Measurements from ENCODE around the gene VAC14.

The VAC14 gene

GRCh38 chr16:70715055-70715858 lies 85.7 kb downstream of the VAC14 start:
- Histone ChIP-seq H3K4me3 (ENCODE audit: low read length) (peak overlapping the region; percentile 29), H3K9me3 (replicated peaks; ENCODE audit: low read length) (no peaks in the 10 kb centered on the region), H3K4me2 (ENCODE audit: low read length) (peak overlapping the region; percentile 67), H3K4me1 (ENCODE audit: control insufficient read depth, insufficient read depth, low read length) (peaks cover 41% of the 10 kb centered on the region), H3K9ac (ENCODE audit: low read depth, low read length) (peak overlapping the region; percentile 84), H3K27me3 (ENCODE audit: control insufficient read depth, insufficient read depth, low read length) (no peaks in the 10 kb centered on the region), H3K36me3 (ENCODE audit: insufficient read depth, low read length) (peaks cover 15% of the 10 kb centered on the region)

GRCh38 chr16:70714581-70715054 lies 86.3 kb downstream of the VAC14 start:
- peak overlapping the region; percentile 84 for H3K9ac ChIP-seq (ENCODE audit: low read depth, low read length)

GRCh38 chr16:70713824-70714223 lies 87.1 kb downstream of the VAC14 start:
- Histone ChIP-seq H3K4me3 (ENCODE audit: low read length) (no peak overlapping the region), H3K4me2 (ENCODE audit: low read length) (no peak overlapping the region), H3K36me3 (ENCODE audit: insufficient read depth, low read length) (peaks cover 4% of the 10 kb centered on the region), H3K27me3 (ENCODE audit: control insufficient read depth, insufficient read depth, low read length) (no peaks in the 10 kb centered on the region), H3K4me1 (ENCODE audit: control insufficient read depth, insufficient read depth, low read length) (peaks cover 53% of the 10 kb centered on the region), H3K9me3 (replicated peaks; ENCODE audit: low read length) (no peaks in the 10 kb centered on the region), H3K9ac (ENCODE audit: low read depth, low read length) (peak overlapping the region; percentile 84)

More at GRCh38 chr16:70714581-70715054, 86.3 kb downstream of the VAC14 start:
- peaks cover 8% of the 10 kb centered on the region for H3K36me3 ChIP-seq (ENCODE audit: insufficient read depth, low read length)
- H3K9me3 ChIP-seq (replicated peaks; ENCODE audit: low read length), result no peaks in the 10 kb centered on the region
- peaks cover 45% of the 10 kb centered on the region for H3K4me1 ChIP-seq (ENCODE audit: control insufficient read depth, insufficient read depth, low read length)
- peak overlapping the region; percentile 67 for H3K4me2 ChIP-seq (ENCODE audit: low read length)
- H3K4me3 ChIP-seq (ENCODE audit: low read length), result peak overlapping the region; percentile 29
- H3K27me3 ChIP-seq (ENCODE audit: control insufficient read depth, insufficient read depth, low read length), result no peaks in the 10 kb centered on the region

- H3K9ac ChIP-seq (ENCODE audit: low read depth, low read length), result no peak overlapping the region
- H3K9me3 ChIP-seq (replicated peaks; ENCODE audit: low read length), result no peaks in the 10 kb centered on the region
- H3K4me1 ChIP-seq (ENCODE audit: control insufficient read depth, insufficient read depth, low read length), result peaks cover 58% of the 10 kb centered on the region
- H3K4me3 ChIP-seq (ENCODE audit: low read length), result no peak overlapping the region
- H3K27me3 ChIP-seq (ENCODE audit: control insufficient read depth, insufficient read depth, low read length), result no peaks in the 10 kb centered on the region
- peaks cover 4% of the 10 kb centered on the region for H3K36me3 ChIP-seq (ENCODE audit: insufficient read depth, low read length)
- no peak overlapping the region for H3K4me2 ChIP-seq (ENCODE audit: low read length)
Measured at GRCh38 chr16:70713342-70713741, 87.6 kb downstream of the VAC14 start.

- Histone ChIP-seq H3K4me2 (ENCODE audit: low read length) (no peak overlapping the region), H3K27me3 (ENCODE audit: control insufficient read depth, insufficient read depth, low read length) (no peaks in the 10 kb centered on the region), H3K4me1 (ENCODE audit: control insufficient read depth, insufficient read depth, low read length) (peaks cover 62% of the 10 kb centered on the region), H3K9me3 (replicated peaks; ENCODE audit: low read length) (no peaks in the 10 kb centered on the region), H3K4me3 (ENCODE audit: low read length) (no peak overlapping the region), H3K9ac (ENCODE audit: low read depth, low read length) (no peak overlapping the region), H3K36me3 (ENCODE audit: insufficient read depth, low read length) (peaks cover 4% of the 10 kb centered on the region)
Measured at GRCh38 chr16:70712942-70713341, 88.0 kb downstream of the VAC14 start.

GRCh38 chr16:70712359-70712758 lies 88.6 kb downstream of the VAC14 start:
- H3K4me2 ChIP-seq (ENCODE audit: low read length), result no peak overlapping the region
- H3K9me3 ChIP-seq (replicated peaks; ENCODE audit: low read length), result no peaks in the 10 kb centered on the region
- peaks cover 68% of the 10 kb centered on the region for H3K4me1 ChIP-seq (ENCODE audit: control insufficient read depth, insufficient read depth, low read length)
- no peaks in the 10 kb centered on the region for H3K27me3 ChIP-seq (ENCODE audit: control insufficient read depth, insufficient read depth, low read length)
- peaks cover 4% of the 10 kb centered on the region for H3K36me3 ChIP-seq (ENCODE audit: insufficient read depth, low read length)
- H3K9ac ChIP-seq (ENCODE audit: low read depth, low read length), result no peak overlapping the region
- no peak overlapping the region for H3K4me3 ChIP-seq (ENCODE audit: low read length)

GRCh38 chr16:70711211-70712031 lies 89.5 kb downstream of the VAC14 start:
- no peak overlapping the region for H3K4me2 ChIP-seq (ENCODE audit: low read length)
- H3K4me3 ChIP-seq (ENCODE audit: low read length), result no peak overlapping the region
- H3K4me1 ChIP-seq (ENCODE audit: control insufficient read depth, insufficient read depth, low read length), result peaks cover 70% of the 10 kb centered on the region
- H3K27me3 ChIP-seq (ENCODE audit: control insufficient read depth, insufficient read depth, low read length), result no peaks in the 10 kb centered on the region
- no peak overlapping the region for H3K9ac ChIP-seq (ENCODE audit: low read depth, low read length)
- H3K36me3 ChIP-seq (ENCODE audit: insufficient read depth, low read length), result peaks cover 4% of the 10 kb centered on the region
- H3K9me3 ChIP-seq (replicated peaks; ENCODE audit: low read length), result no peaks in the 10 kb centered on the region

- Histone ChIP-seq H3K36me3 (ENCODE audit: insufficient read depth, low read length) (peaks cover 4% of the 10 kb centered on the region), H3K4me1 (ENCODE audit: control insufficient read depth, insufficient read depth, low read length) (peaks cover 70% of the 10 kb centered on the region), H3K27me3 (ENCODE audit: control insufficient read depth, insufficient read depth, low read length) (no peaks in the 10 kb centered on the region), H3K4me2 (ENCODE audit: low read length) (no peak overlapping the region), H3K9me3 (replicated peaks; ENCODE audit: low read length) (no peaks in the 10 kb centered on the region), H3K9ac (ENCODE audit: low read depth, low read length) (no peak overlapping the region), H3K4me3 (ENCODE audit: low read length) (no peak overlapping the region)
Measured at GRCh38 chr16:70710422-70711210, 90.3 kb downstream of the VAC14 start.

- no peak overlapping the region for H3K9ac ChIP-seq (ENCODE audit: low read depth, low read length)
- H3K36me3 ChIP-seq (ENCODE audit: insufficient read depth, low read length), result peaks cover 4% of the 10 kb centered on the region
- H3K4me1 ChIP-seq (ENCODE audit: control insufficient read depth, insufficient read depth, low read length), result peaks cover 72% of the 10 kb centered on the region
Measured at GRCh38 chr16:70709942-70710341, 91.0 kb downstream of the VAC14 start.

GRCh38 chr16:70709457-70709856 lies 91.5 kb downstream of the VAC14 start:
- Histone ChIP-seq H3K9me3 (replicated peaks; ENCODE audit: low read length) (no peaks in the 10 kb centered on the region), H3K36me3 (ENCODE audit: insufficient read depth, low read length) (peaks cover 4% of the 10 kb centered on the region), H3K9ac (ENCODE audit: low read depth, low read length) (no peak overlapping the region), H3K4me2 (ENCODE audit: low read length) (no peak overlapping the region), H3K27me3 (ENCODE audit: control insufficient read depth, insufficient read depth, low read length) (no peaks in the 10 kb centered on the region), H3K4me1 (ENCODE audit: control insufficient read depth, insufficient read depth, low read length) (peaks cover 72% of the 10 kb centered on the region), H3K4me3 (ENCODE audit: low read length) (no peak overlapping the region)

More at GRCh38 chr16:70709942-70710341, 91.0 kb downstream of the VAC14 start:
- no peak overlapping the region for H3K4me3 ChIP-seq (ENCODE audit: low read length)
- H3K4me2 ChIP-seq (ENCODE audit: low read length), result no peak overlapping the region
- no peaks in the 10 kb centered on the region for H3K27me3 ChIP-seq (ENCODE audit: control insufficient read depth, insufficient read depth, low read length)
- H3K9me3 ChIP-seq (replicated peaks; ENCODE audit: low read length), result no peaks in the 10 kb centered on the region

Data from skeletal muscle satellite cell (primary cell).